D721Med (cell line): ENCODE results near the gene AMOT.

Experiments
- DNase-seq: peaks from one replicate; pipeline ENCODE4 v3.0.0; 2011; ENCODE audit warnings: low spot score; ENCODE audit not compliant: insufficient read length
- FAIRE-seq: peaks from 2 replicates; lab custom pipeline; 2011; peaks lifted over from hg19 to GRCh38; lab: Jason Lieb, UNC
- CTCF ChIP-seq: IDR thresholded peaks from 2 replicates; pipeline ENCODE4 v1.5.1; 2012; ENCODE audit warnings: mild to moderate bottlenecking, control low read depth; ENCODE audit not compliant: insufficient read depth; ENCODE audit errors: missing control alignments

AMOT gene

DNA sequence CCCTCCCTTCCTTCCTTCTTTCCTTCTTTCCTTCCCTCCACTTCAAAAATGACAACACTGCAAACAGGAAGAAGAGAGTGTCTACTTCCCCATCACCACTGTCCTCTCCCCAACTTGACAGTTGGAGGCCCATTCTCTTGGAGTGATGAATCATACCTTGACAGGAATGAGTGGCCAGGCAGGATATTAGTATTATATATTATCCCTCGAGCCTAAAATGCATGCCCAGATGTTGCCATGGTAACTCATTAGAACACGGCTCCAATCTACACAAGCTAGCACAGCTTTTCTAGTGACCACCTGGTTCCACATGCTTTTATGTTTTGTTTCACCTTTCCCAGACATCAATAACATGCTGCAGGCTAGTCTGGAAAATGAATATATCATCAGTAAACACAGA, 89.6 kb downstream of the AMOT start:
- TF ChIP-seq CTCF, result no peak
- DNase-seq, result no peak
- FAIRE-seq, result no peak

DNA sequence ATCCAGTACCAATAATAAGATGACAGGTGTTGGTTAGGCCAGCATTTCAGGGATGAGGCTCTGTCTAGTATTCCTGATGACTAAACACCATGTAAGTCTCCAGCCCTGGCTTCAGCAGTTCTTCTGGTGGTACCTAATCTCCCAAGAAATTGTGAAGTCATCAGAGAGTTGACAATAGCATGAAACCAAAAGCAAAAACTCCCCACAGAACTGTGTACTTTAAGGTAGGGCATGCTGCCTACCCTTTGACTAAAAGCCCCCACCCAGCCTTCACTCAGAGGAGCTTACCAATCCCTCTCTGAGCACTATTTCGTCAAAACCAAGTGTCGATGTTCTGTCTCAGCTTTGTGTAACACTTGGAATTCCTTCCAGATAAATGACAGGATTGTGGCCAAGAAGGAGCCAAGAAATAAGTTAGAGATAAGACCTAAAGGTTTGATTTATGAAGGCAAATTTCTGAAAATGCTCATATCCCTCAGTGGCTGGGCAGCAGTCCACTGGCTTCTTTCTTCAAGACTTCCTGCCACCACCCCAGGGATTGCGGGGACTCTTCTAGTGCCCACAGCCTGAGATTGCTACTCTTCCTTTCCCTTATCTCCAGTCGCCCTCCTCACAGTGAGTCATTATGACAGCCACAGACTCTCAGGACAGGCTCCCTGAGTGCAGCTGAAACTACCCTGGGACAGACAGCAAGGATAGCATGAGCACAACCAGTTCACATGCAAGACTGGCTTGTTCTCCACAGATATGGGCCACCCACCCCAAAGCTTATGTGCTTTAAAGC, 93.6 kb downstream of the AMOT start:
- no peak for FAIRE-seq
- TF ChIP-seq CTCF, result no peak
- no peak for DNase-seq

DNA sequence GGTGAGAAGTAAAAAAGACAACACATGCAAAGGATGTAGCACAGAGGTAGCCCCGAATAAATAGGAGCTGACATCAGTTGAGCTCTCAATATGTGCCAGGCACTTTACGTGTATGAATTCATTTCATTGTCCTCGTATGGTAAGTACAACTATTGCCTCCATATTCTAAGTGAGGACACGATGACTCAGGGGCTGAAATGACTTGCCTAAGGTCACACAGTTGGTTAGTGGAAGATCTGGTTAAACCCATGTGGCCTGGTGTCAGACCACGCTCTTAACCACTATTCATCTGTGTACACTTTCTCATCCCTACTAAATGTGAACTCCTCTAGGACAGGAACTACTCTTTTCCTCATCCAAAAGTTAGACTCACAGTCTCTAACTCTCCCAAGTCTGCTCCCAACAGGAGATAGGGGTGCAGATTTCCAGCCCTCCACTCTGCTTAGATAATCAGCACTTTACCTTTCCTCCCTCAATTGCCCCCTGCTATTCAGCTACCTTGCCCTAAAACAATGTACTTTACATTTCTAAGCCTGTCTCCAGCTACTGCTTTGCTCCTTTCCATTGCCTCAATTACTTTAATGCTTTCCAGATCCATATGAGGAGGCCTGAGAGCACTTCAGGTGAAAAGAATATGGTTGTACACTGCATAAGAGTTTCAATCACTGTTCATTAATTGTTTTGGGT, 102.1 kb downstream of the AMOT start:
- no peak for FAIRE-seq
- no peak for TF ChIP-seq CTCF
- DNase-seq, result no peak

DNA sequence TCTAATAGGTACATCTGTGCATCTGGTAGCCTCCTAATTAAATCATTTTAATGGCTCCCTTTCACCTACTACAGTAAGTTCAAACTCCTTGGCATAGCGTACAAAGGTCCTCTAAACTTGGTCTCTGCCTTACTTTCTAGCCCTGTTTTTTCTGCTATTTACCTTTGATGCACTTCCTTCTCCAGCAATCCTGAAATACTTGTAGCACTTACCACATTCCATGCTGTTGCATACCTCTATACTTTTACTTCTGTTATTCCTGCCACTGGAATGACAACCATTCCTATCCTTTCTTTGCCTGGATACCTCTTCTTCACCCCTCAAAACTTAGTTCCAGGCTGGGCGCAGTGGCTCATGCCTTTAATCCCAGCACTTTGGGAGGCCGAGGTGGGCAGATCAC, 104.3 kb downstream of the AMOT start:
- no peak for FAIRE-seq
- no peak for TF ChIP-seq CTCF

DNA sequence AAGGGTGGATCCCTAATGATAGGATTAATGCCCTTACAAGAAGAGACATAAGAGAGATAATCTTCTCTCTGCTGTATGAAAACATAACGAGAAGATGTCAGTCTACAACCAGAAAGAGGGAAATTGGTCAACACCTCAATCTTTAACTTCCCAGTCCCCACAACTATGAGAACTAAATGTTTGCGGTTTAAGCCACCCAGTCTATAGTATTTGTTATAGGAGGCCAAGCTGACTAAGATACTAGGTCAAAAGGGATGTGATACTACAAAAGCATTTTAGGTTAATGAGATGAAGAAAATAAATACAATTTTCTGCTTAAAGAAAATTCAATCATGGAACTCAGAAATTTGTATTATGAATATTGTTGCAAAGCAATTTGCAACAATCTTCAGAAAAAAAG, 105.5 kb downstream of the AMOT start:
- DNase-seq (no peak), FAIRE-seq (no peak)
- no peak for TF ChIP-seq CTCF

More for the DNA sequence above, 104.3 kb downstream of the AMOT start:
- DNase-seq, result no peak

- DNase-seq, result no peak
- no peak for TF ChIP-seq CTCF
- no peak for FAIRE-seq
These were observed 106.3 kb downstream of the AMOT start for GRCh38 chrX:112734290-112734689.

- FAIRE-seq, result no peak
- DNase-seq, result no peak
- TF ChIP-seq CTCF, result peak; percentile 5
These were observed 108.8 kb downstream of the AMOT start for GRCh38 chrX:112731793-112732192.
